GM13976 (cell line): ENCODE results near the gene STOM.

ENCODE experiments used
- DNase-seq: peaks from one replicate; pipeline ENCODE4 v3.0.0; 2012; ENCODE audit warnings: low spot score
- in situ Hi-C: fragments of 300-500 bp; cut with MboI; formaldehyde crosslinking; loops from one replicate; pipeline ENCODE4 v1.12.0; 2022; ENCODE audit warnings: low sequenced_read_pairs, mixed read lengths, inconsistent platforms; ENCODE audit not compliant: unreplicated experiment
- TF ChIP-seq, protein P1 (sequence below): IDR thresholded peaks from 2 replicates; pipeline ENCODE4 v1.5.1; 2012; ENCODE audit warnings: borderline replicate concordance, mild to moderate bottlenecking; ENCODE audit not compliant: insufficient read depth; ENCODE audit errors: extremely low read depth, missing control alignments, control extremely low read depth

STOM gene

DNA sequence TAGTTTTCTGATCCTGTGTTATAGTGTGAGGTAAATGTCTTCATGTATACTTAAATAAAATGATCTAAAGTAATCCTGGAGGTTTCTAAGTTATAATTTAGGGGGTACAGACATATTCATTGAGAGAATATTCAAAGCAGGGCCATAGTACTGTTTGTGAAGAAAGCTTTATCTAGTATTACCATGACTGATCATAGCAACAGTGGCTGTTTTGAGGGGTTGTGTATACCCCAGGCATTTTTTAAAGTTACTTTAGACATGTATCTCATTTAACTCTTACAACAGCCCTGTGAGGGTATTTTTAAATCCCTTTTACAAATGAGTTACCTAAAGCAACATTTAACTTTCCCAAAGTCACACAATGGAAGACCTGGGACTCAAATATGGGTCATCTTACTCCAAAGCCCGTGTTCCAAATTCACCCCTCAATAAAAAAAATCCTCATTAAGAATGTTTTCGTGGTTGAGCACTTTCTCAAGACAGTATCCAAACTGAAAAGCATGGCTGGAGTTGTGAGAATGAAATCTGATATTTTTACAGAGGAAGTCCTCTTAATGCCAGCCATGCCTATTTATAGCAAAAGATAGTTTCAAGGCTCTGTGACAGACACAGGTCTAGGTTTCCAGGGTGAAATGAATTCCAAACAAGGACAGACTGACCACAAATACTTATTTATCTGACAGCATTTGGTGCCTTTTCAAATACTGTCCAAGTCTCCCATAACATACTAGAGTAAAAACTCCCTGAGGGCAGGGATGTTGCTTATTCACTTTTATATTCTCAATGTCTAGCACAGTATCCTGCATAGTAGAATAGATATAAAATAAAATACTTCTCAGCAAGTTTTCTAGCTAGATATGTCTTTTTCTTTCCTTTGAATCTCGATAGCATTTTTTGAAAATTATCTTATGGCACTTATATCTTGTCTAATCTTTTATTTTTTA lies 10.4 kb downstream of the STOM start:
- TF ChIP-seq, protein P1, sequence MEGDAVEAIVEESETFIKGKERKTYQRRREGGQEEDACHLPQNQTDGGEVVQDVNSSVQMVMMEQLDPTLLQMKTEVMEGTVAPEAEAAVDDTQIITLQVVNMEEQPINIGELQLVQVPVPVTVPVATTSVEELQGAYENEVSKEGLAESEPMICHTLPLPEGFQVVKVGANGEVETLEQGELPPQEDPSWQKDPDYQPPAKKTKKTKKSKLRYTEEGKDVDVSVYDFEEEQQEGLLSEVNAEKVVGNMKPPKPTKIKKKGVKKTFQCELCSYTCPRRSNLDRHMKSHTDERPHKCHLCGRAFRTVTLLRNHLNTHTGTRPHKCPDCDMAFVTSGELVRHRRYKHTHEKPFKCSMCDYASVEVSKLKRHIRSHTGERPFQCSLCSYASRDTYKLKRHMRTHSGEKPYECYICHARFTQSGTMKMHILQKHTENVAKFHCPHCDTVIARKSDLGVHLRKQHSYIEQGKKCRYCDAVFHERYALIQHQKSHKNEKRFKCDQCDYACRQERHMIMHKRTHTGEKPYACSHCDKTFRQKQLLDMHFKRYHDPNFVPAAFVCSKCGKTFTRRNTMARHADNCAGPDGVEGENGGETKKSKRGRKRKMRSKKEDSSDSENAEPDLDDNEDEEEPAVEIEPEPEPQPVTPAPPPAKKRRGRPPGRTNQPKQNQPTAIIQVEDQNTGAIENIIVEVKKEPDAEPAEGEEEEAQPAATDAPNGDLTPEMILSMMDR, result no peak
- in situ Hi-C loops, result no loop called here
- no peak for DNase-seq

DNA sequence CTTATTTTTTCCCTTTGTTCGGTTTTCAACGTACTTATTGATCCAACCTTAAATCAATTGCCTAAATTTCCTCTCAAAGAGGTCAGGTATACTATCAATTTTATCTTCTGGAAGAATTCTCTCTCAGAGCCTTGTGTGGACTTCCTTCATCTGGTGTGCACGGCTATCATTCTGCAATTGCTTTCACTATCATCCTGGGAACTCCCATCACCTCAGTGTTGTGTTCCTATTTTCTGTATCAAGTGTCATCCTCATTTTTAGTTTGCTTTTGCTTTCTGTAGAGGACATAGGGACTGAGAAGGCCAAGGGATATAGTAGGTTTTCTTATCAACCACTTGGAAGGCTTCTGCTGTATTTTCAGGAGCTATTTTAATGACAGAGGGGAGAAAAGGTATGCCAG lies 11.3 kb downstream of the STOM start:
- TF ChIP-seq, protein P1, result no peak
- in situ Hi-C loops, result no loop called here
- no peak for DNase-seq

DNA sequence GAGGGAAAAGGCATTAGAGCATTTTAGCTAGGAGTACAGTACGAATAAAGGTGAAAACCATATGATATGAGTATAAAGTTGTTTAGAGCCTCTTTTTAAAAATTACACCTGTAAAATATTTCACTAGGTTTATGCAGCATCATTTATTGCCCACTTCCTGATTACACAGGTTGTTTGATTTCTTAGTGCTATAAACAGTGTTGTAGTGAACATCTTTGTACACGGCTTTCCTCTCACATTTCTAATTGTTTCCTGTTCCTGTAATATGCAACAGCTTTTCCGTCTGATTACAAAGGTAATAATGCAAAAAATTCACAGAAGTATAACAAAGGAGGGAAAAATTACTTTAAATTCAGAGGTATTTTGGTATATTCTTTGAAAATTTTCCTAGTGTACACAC lies 13.0 kb downstream of the STOM start:
- TF ChIP-seq, protein P1, result no peak
- in situ Hi-C loops, result no loop called here
- no peak for DNase-seq

DNA sequence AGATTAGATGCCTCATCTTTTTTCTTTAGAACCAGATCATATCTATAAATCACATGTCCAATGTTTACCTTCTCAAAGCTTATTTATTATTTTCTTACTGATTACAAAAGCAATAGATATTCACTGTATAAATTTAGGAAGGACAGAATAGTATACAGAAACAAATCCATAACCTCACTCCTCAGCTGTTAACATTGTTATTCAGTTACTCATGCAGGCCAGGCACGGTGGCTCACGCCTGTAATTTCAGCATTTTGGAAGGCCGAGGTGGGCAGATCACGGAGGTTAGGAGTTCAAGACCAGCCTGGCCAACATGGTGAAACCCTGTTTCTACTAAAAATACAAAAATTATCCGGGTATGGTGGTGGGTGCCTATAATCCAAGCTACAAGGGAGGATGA lies 15.3 kb downstream of the STOM start:
- TF ChIP-seq, protein P1, result no peak
- no peak for DNase-seq
- in situ Hi-C loops, result no loop called here

DNA sequence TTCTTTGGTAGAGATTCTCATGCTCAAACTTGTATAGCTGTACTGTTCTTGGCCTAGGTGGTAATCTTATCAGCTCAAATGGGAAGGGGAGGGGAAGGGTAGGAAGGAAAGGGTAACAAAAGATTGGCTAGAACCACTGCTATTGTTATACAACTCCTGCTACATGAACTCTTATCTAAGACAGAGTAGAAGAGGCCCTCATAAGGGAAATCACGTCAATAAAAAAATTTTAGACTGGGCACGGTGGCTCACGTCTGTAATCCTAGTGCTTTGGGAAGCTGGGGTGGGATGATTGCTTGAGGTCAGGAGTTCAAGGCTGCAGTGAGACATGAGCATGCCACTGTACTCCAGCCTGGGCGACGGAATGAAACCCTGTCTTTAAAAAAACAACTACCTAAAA lies 15.9 kb downstream of the STOM start:
- TF ChIP-seq, protein P1, result no peak
- in situ Hi-C loops, result no loop called here

DNA sequence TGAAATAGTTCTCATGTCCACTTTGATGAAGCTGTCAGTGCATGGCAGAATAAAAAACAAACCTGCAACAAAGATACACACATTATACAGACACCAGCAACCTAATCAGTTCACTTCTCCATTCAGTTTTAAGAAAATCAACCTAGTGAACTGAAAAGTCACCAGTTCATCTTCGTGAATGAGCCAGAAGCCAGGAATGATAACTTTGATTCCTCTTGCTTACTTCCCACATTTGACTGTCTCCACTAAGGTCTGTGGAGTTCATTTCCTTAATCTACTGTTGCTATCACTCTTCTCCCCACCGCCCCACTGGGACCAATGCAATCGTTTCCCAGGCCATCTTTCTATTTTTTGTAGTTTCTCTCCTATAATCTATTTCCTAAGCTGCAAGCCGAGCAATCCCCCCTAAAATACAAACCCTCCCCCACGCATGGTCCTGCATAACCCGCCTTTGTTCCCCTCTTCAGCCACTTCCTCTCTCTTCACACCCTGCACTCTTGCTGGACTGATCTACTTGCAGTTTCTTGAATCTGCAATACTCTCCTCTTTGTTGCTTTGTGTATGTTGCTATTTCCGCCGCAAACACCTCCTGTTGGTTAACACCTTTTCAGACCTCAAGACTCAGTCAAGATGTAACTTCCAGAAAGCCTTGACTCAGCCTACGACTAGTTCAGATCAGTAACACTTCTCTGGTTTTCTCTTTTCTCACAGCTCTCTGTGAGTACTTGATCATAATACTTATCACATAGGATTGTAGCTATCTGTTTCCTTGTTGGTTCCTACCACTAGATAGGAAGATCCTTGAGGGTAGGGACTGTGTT lies 16.6 kb downstream of the STOM start:
- DNase-seq, result peak; percentile 66
- in situ Hi-C loops, result no loop called here
- TF ChIP-seq, protein P1, result no peak

More for the DNA sequence above, 15.9 kb downstream of the STOM start:
- DNase-seq, result no peak
